ENCODE measurements around the gene ATP8A2.

DNA sequence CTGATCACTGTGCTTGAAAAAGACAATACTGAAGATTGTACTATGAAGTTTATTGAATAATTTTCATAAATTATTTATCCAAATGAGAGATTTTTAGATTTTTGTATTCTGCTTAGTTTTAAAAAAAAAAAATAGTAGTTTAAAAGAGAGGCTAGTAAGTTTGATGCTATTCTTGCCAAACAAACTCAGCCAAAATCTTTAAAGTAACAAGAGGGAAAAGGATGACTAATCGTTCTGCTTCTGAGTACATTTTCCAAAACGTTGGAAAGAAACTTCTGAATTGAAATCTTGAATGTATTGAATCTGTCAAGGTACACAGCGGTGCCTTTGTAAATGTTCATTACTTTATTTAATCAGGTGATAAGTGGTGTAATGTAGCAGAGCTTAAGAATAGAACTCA lies 35.9 kb upstream of the ATP8A2 start:
- TF ChIP-seq CTCF (IDR thresholded peaks at IDR 0.05) (no peak), POLR2A (IDR thresholded peaks at IDR 0.05) (no peak)
